ENCODE measurements around the gene HELZ. TPM values are rescaled to one million over a fixed set of nuclear protein-coding genes. Genes with fewer than 3 reads are reported as not detected.

The HELZ gene
- total RNA-seq, 1 donor from 2014 or later = 44.9 TPM

DNA sequence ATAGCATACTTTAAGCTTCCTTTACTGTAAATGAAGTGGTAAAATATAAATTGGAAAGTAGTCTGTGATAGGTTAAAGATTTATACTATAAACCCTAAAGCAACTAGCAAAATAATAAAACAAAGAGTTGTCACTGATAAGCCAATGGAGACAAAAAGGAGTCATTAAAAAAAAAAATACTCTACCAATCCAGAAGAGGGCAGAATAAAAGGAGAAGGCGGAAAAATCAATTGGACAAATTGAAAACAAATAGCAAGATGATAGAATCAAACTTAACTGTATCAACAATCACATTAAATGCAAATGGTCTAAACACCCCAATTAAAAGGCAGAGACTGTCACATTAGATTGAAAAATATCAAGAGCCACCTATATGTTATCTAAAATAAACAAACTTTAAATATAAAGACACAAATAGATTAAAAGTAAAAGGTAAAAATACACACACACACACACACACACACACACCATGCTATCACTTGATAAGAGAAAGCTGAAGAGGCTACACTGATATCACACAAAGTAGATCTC, 128.9 kb downstream of the HELZ start:
- Mint-ChIP-seq H3K27ac (no peak overlapping the region), H3K9me3 (peaks cover 7% of the 10 kb centered on the region), H3K27me3 (ENCODE audit: insufficient read depth, low read depth) (no peaks in the 10 kb centered on the region), H3K4me3 (no peak overlapping the region), H3K36me3 (peaks cover 48% of the 10 kb centered on the region), H3K4me1 (no peaks in the 10 kb centered on the region)
- Histone ChIP-seq H3K4me3 (no peak overlapping the region), H3K79me2 (ENCODE audit: low read depth) (no peaks in the 10 kb centered on the region), H3F3A (ENCODE audit: low read depth) (no peaks in the 10 kb centered on the region), H3K9ac (no peak overlapping the region), H3K9me3 (ENCODE audit: low read depth) (no peaks in the 10 kb centered on the region), H3K27me3 (no peaks in the 10 kb centered on the region), H3K4me2 (no peak overlapping the region), H4K20me1 (ENCODE audit: low read depth) (no peaks in the 10 kb centered on the region), H2AFZ (replicated peaks) (no peak overlapping the region), H3K4me1 (no peaks in the 10 kb centered on the region), H3K36me3 (no peaks in the 10 kb centered on the region), H3K27ac (no peak overlapping the region)
- DNase-seq (ENCODE audit: low spot score) = no peak
- no peak for TF ChIP-seq EZH2 (IDR thresholded peaks at IDR 0.05)
- TF ChIP-seq, protein P1, sequence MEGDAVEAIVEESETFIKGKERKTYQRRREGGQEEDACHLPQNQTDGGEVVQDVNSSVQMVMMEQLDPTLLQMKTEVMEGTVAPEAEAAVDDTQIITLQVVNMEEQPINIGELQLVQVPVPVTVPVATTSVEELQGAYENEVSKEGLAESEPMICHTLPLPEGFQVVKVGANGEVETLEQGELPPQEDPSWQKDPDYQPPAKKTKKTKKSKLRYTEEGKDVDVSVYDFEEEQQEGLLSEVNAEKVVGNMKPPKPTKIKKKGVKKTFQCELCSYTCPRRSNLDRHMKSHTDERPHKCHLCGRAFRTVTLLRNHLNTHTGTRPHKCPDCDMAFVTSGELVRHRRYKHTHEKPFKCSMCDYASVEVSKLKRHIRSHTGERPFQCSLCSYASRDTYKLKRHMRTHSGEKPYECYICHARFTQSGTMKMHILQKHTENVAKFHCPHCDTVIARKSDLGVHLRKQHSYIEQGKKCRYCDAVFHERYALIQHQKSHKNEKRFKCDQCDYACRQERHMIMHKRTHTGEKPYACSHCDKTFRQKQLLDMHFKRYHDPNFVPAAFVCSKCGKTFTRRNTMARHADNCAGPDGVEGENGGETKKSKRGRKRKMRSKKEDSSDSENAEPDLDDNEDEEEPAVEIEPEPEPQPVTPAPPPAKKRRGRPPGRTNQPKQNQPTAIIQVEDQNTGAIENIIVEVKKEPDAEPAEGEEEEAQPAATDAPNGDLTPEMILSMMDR (IDR thresholded peaks at IDR 0.05) = peak; percentile 32

DNA sequence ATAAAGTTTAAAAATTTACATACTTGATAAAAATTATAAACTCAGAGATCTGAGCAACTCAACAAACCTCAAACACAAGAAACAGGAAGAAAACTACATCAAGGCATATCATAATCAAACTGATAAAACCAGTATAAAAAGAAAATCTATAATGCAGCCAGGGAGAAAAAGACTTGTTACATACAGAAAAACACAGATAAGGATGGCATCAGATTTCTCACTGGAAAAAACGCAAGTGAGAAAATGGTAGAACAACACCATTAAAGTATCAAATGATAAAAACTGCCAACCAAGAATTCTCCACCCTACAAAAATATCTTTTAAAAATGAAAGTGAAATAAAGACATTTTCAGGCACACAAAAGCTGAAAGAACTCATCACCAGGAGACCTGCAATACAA, 129.6 kb downstream of the HELZ start:
- Histone ChIP-seq H3K4me3 (no peak overlapping the region), H3K9ac (no peak overlapping the region), H3K79me2 (ENCODE audit: low read depth) (no peaks in the 10 kb centered on the region), H2AFZ (replicated peaks) (no peak overlapping the region), H3K27ac (no peak overlapping the region), H3K4me1 (no peaks in the 10 kb centered on the region), H3K9me3 (ENCODE audit: low read depth) (no peaks in the 10 kb centered on the region), H3K36me3 (no peaks in the 10 kb centered on the region), H4K20me1 (ENCODE audit: low read depth) (no peaks in the 10 kb centered on the region), H3K27me3 (no peaks in the 10 kb centered on the region), H3K4me2 (no peak overlapping the region), H3F3A (ENCODE audit: low read depth) (no peaks in the 10 kb centered on the region)
- Mint-ChIP-seq H3K4me1 (no peaks in the 10 kb centered on the region), H3K9me3 (peaks cover 7% of the 10 kb centered on the region), H3K27me3 (ENCODE audit: insufficient read depth, low read depth) (no peaks in the 10 kb centered on the region), H3K36me3 (peaks cover 46% of the 10 kb centered on the region), H3K4me3 (no peak overlapping the region), H3K27ac (no peak overlapping the region)
- TF ChIP-seq EZH2phosphoT487 (IDR thresholded peaks at IDR 0.05) (no peak), EZH2 (IDR thresholded peaks at IDR 0.05) (no peak)
- TF ChIP-seq, protein P1 (IDR thresholded peaks at IDR 0.05) = no peak
- DNase-seq (ENCODE audit: low spot score) = no peak

DNA sequence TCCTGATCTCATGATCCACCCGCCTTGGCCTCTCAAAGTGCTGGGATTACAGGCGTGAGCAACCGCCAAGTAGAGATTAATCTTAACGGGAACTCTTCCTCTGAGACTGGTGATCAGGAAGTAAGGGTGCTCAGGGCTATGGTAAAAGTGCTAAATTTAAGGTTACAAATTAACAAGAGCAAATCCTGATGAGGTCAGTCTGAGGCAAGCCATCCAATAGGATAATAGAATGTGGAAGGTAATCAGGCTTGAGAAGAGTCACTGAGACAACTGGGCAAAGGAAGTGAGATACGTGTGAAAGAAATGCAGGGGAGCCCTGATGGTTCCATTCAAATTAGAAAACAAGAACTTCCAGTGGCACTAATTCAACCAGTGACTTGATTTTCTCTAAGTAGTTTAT, 131.5 kb downstream of the HELZ start:
- no peak overlapping the region for H3K4me3 ChIP-seq
- Mint-ChIP-seq H3K9me3 (peaks cover 7% of the 10 kb centered on the region), H3K4me3 (no peak overlapping the region), H3K36me3 (peaks cover 41% of the 10 kb centered on the region), H3K27ac (no peak overlapping the region), H3K27me3 (ENCODE audit: insufficient read depth, low read depth) (no peaks in the 10 kb centered on the region), H3K4me1 (no peaks in the 10 kb centered on the region)
- DNase-seq (ENCODE audit: low spot score) = no peak
- H2AFZ ChIP-seq (replicated peaks) = no peak overlapping the region
- H3F3A ChIP-seq (ENCODE audit: low read depth) = no peaks in the 10 kb centered on the region
- TF ChIP-seq, protein P1 (IDR thresholded peaks at IDR 0.05) = no peak
- TF ChIP-seq EZH2 (IDR thresholded peaks at IDR 0.05) (no peak), EZH2phosphoT487 (IDR thresholded peaks at IDR 0.05) (no peak)
- H3K4me1 ChIP-seq = no peaks in the 10 kb centered on the region
- H3K27me3 ChIP-seq = no peaks in the 10 kb centered on the region
- H3K9ac ChIP-seq = no peak overlapping the region
- no peaks in the 10 kb centered on the region for H3K36me3 ChIP-seq
- H3K27ac ChIP-seq = no peak overlapping the region
- H4K20me1 ChIP-seq (ENCODE audit: low read depth) = no peaks in the 10 kb centered on the region
- no peak overlapping the region for H3K4me2 ChIP-seq
- H3K79me2 ChIP-seq (ENCODE audit: low read depth) = no peaks in the 10 kb centered on the region
- H3K9me3 ChIP-seq (ENCODE audit: low read depth) = no peaks in the 10 kb centered on the region
